ENCODE measurements around the gene GAS6. TPM values are rescaled to one million over a fixed set of nuclear protein-coding genes. Genes with fewer than 3 reads are reported as not detected.

The GAS6 gene
- total RNA-seq, 1 donor from 2014 or later = 47.6 TPM

DNA sequence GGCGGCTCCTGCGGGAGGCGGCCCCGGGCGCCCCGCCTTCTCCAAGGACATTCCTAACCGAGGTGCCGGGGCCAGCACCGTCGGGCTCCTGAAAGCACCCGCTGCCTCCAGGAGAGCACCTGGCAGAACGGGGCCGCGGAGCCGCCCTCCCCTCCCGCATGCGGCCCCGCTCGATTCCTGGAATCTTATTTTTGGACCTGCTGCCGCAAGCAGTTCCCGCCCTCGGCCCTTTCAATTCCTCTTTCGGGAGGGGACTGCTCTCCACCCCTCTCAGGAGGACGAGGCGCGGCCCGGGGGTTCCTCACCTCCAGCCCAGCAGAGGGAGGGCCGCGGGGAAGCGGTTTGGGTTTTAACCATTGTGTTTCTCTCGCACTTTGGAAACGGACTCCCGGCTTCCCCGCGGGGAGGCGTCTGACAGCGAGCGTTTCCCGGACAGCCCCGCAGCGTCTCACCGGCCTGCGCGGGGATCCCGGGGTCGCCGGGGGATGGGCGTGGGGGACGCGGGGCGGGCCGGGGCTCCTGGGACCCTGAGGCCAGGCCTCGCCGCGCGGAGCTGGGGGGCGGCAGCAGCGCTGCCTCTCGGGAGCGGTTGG, 849 bp downstream of the GAS6 start:
- H3K27me3 Mint-ChIP-seq (ENCODE audit: unreplicated experiment) = peaks cover 14% of the 10 kb centered on the region
- H3K36me3 Mint-ChIP-seq (ENCODE audit: unreplicated experiment) = peaks cover 4% of the 10 kb centered on the region
- DNase-seq = peak; percentile 54
- peaks cover 13% of the 10 kb centered on the region for H3K4me1 Mint-ChIP-seq (ENCODE audit: low read depth, unreplicated experiment)
- peak overlapping the region; percentile 57 for H3K4me3 Mint-ChIP-seq (ENCODE audit: unreplicated experiment)
- H3K9me3 Mint-ChIP-seq (ENCODE audit: unreplicated experiment) = peaks cover 23% of the 10 kb centered on the region
- H3K27ac Mint-ChIP-seq (ENCODE audit: unreplicated experiment) = no peak overlapping the region
- TF ChIP-seq, protein P1, sequence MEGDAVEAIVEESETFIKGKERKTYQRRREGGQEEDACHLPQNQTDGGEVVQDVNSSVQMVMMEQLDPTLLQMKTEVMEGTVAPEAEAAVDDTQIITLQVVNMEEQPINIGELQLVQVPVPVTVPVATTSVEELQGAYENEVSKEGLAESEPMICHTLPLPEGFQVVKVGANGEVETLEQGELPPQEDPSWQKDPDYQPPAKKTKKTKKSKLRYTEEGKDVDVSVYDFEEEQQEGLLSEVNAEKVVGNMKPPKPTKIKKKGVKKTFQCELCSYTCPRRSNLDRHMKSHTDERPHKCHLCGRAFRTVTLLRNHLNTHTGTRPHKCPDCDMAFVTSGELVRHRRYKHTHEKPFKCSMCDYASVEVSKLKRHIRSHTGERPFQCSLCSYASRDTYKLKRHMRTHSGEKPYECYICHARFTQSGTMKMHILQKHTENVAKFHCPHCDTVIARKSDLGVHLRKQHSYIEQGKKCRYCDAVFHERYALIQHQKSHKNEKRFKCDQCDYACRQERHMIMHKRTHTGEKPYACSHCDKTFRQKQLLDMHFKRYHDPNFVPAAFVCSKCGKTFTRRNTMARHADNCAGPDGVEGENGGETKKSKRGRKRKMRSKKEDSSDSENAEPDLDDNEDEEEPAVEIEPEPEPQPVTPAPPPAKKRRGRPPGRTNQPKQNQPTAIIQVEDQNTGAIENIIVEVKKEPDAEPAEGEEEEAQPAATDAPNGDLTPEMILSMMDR (IDR thresholded peaks at IDR 0.05; ENCODE audit: partially characterized antibody, unreplicated experiment) = no peak

DNA sequence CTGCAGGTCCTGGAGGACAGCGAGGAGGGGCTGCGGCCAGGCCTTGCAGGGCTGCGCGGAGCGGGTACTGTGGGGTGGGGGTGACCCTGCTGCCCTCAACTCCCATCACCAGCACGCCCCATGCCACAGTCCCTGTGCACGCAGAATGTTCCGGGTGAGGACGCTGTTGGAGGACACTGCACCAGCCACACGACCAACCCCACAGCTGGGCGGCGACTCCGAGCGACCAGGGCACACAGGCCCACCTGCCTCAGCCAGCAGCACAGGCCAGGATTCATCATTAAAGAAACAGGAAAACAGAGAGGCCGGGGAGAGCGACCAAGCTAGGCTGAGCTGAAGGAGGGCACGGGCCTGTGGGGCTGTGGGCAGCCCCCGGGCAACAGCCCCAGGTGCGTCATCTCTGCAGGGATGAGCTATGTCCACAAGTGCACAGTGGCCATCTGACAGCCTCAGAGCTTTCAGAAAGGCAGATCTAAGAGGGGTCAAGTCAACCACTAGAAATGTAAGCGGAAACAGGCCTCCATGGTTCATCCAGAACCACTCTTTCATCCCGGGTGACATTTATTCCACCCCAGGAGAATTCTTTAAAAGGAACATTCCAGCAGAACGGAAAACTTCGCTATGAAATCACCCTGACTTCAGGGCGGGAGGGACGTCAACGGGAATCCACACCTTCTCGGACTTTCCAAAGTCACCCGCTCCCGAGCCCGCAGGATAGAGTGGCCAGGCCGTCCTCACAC, 1.5 kb downstream of the GAS6 start:
- TF ChIP-seq, protein P1 (IDR thresholded peaks at IDR 0.05; ENCODE audit: partially characterized antibody, unreplicated experiment) = no peak
- H3K4me3 Mint-ChIP-seq (ENCODE audit: unreplicated experiment) = peak overlapping the region; percentile 91
- peaks cover 12% of the 10 kb centered on the region for H3K4me1 Mint-ChIP-seq (ENCODE audit: low read depth, unreplicated experiment)
- peaks cover 14% of the 10 kb centered on the region for H3K27me3 Mint-ChIP-seq (ENCODE audit: unreplicated experiment)
- no peak for DNase-seq
- H3K36me3 Mint-ChIP-seq (ENCODE audit: unreplicated experiment) = peaks cover 4% of the 10 kb centered on the region
- peaks cover 23% of the 10 kb centered on the region for H3K9me3 Mint-ChIP-seq (ENCODE audit: unreplicated experiment)
- H3K27ac Mint-ChIP-seq (ENCODE audit: unreplicated experiment) = peak overlapping the region; percentile 72

DNA sequence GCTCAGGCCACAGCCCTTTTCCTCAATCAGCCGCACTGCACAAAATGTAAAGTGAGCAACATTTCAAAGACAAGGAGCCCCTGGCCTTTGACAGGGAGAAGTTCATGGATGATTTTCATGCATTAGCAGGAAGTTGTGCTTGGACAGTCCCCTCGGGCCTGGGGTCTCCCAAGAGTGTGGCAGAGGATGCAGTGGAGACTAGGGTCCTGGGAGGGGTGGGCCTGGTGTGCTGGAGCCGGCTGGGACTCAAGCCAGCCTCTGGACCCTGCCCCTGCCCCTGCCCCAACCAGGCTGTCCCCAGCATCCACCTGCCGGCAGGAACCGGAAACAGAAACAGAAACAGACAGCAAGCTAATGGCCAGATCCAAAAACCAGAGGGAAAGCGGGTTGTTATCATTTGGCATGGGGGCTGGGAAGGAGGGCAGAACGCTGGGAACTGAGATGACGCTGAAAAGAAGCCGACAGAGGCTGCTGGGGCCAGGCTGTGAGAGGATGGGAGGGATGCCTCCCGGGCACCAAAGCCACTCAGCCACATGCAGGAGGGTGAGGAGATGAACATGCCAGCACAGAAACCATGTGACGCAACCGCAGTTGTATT, 2.3 kb downstream of the GAS6 start:
- TF ChIP-seq, protein P1 (IDR thresholded peaks at IDR 0.05; ENCODE audit: partially characterized antibody, unreplicated experiment) = no peak
- Mint-ChIP-seq H3K27me3 (ENCODE audit: unreplicated experiment) (peaks cover 14% of the 10 kb centered on the region), H3K36me3 (ENCODE audit: unreplicated experiment) (peaks cover 4% of the 10 kb centered on the region), H3K9me3 (ENCODE audit: unreplicated experiment) (peaks cover 24% of the 10 kb centered on the region), H3K4me3 (ENCODE audit: unreplicated experiment) (peak overlapping the region; percentile 42), H3K4me1 (ENCODE audit: low read depth, unreplicated experiment) (peaks cover 12% of the 10 kb centered on the region), H3K27ac (ENCODE audit: unreplicated experiment) (no peak overlapping the region)
- no peak for DNase-seq

DNA sequence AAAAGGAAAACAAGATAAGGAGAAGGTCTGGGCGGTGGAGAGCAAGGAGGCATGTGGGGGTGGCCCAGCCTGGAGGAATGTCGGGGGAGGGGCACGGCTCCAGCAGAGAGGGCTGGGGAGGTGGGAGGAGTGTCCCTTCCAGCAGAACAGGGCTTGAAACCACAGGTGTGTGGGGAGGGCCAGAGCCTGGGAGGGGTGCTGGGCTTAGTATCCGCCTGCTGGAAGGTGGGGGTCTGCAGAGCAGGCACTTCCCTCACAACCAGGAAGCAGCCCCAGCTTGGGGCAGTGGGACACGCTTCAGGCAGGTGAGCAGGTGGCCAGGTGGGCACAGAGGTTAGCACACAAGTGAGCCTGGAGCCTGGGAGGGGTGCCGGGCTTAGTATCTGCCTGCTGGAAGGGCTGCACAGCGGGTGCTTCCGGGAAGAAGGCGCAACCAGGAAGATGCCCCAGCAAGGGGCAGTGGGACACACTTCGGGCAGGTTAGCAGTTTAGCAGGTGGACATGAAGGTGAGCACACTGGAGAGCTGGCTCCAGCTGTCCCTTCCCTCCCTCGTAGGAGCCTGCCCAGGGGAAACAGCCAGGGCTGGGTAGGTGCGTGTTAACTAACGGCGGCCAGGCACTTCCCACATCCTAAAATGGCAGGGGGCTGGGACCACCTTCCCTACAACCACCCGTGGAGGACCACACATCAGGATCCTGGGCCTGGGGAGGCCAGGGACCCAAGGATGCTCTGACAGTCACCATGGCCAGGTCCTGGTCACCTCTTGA, 3.0 kb downstream of the GAS6 start:
- TF ChIP-seq, protein P1 (IDR thresholded peaks at IDR 0.05; ENCODE audit: partially characterized antibody, unreplicated experiment) = no peak
- no peak for DNase-seq
- H3K4me1 Mint-ChIP-seq (ENCODE audit: low read depth, unreplicated experiment) = peaks cover 12% of the 10 kb centered on the region
- peaks cover 1% of the 10 kb centered on the region for H3K36me3 Mint-ChIP-seq (ENCODE audit: unreplicated experiment)
- H3K4me3 Mint-ChIP-seq (ENCODE audit: unreplicated experiment) = no peak overlapping the region
- no peak overlapping the region for H3K27ac Mint-ChIP-seq (ENCODE audit: unreplicated experiment)
- H3K27me3 Mint-ChIP-seq (ENCODE audit: unreplicated experiment) = peaks cover 14% of the 10 kb centered on the region
- peaks cover 27% of the 10 kb centered on the region for H3K9me3 Mint-ChIP-seq (ENCODE audit: unreplicated experiment)

Measured in glutamatergic neuron (in vitro differentiated cells).